Nephron (organoid): ENCODE data around the gene USP17L24.
"Not testable (repeated sequence)": the region's sequence is repeated elsewhere in the genome, so short reads cannot be mapped to it uniquely, and the experiment has no call there.

Source experiments
- H3K27ac Mint-ChIP-seq, 3 experiments: 2 replicates each; pipeline ENCODE4 v1.8.0; 2020; ENCODE audit warnings: mixed read lengths in 3 of 3, mild to moderate bottlenecking in 2 of 3, moderate library complexity in 1 of 3
- H3K27me3 Mint-ChIP-seq: 2 replicates; pipeline ENCODE4 v1.8.0; 2021; ENCODE audit warnings: low read depth, mild to moderate bottlenecking, moderate library complexity, mixed read lengths
- H3K36me3 Mint-ChIP-seq: 2 replicates; pipeline ENCODE4 v1.8.0; 2020; ENCODE audit warnings: low read depth, mixed read lengths
- H3K4me1 Mint-ChIP-seq: 2 replicates; pipeline ENCODE4 v1.8.0; 2020; ENCODE audit warnings: mixed read lengths
- H3K4me3 Mint-ChIP-seq, 3 experiments: 2 replicates each; pipeline ENCODE4 v1.8.0; 2020; ENCODE audit warnings: mild to moderate bottlenecking in 3 of 3, mixed read lengths in 3 of 3, moderate library complexity in 2 of 3
- H3K9me3 Mint-ChIP-seq: 2 replicates; pipeline ENCODE4 v1.8.0; 2020; ENCODE audit warnings: mixed read lengths

Gene USP17L24, protein sequence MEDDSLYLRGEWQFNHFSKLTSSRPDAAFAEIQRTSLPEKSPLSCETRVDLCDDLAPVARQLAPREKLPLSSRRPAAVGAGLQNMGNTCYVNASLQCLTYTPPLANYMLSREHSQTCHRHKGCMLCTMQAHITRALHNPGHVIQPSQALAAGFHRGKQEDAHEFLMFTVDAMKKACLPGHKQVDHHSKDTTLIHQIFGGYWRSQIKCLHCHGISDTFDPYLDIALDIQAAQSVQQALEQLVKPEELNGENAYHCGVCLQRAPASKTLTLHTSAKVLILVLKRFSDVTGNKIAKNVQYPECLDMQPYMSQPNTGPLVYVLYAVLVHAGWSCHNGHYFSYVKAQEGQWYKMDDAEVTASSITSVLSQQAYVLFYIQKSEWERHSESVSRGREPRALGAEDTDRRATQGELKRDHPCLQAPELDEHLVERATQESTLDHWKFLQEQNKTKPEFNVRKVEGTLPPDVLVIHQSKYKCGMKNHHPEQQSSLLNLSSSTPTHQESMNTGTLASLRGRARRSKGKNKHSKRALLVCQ

DNA sequence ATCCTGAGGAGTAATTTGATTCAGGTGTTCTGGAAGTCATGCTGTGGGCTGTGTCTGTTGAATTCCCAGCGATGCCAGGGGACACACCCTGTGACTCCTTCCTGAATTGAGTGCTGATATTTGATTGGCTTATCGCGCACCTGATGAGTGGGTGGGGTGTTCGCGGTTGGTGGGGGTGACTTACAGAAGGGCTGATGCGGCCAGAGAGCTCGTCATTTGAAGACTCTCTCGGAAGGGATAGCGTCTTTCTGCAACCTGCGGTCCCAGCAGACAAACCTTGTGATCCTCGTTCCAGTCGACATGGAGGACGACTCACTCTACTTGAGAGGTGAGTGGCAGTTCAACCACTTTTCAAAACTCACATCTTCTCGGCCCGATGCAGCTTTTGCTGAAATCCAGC, at the start of gene USP17L24:
USP17L24 (plus strand) TSS at position 301 of the 400 bp plus-strand sequence; CDS start at position 301, 0 bp downstream.
- H3K4me3 Mint-ChIP-seq, H3K4me1 Mint-ChIP-seq, H3K36me3 Mint-ChIP-seq: not testable (repeated sequence)

DNA sequence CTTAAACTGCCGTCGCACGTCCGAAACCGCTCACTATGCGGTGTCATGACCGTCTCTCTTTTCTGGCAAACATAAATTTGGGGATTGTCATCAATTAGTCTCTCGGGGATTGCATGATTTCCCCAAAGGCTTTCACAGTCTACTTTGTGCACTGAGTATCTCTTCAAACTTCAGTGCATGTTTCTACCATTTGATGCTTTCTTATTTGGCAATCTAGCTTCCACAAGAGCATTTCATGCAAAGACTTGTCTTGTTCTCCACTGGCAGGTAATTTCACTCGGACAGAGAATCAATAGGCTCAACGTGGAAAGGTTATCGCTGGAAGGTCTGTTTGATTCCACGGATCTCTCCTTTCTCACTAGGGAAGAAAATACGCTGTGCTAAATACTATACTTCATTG, 774 bp upstream of the USP17L24 start:
- H3K27ac Mint-ChIP-seq, H3K9me3 Mint-ChIP-seq, H3K36me3 Mint-ChIP-seq, H3K27me3 Mint-ChIP-seq, H3K4me3 Mint-ChIP-seq, H3K4me1 Mint-ChIP-seq: not testable (repeated sequence)

More for the DNA sequence above, at the start of gene USP17L24:
- not testable (repeated sequence) for H3K9me3 Mint-ChIP-seq, H3K27ac Mint-ChIP-seq, H3K27me3 Mint-ChIP-seq

GRCh38 chr4:9329611-9330010, 4.6 kb downstream of the USP17L24 start, which contains the start of gene USP17L25:
Gene USP17L25, plus strand, starts transcription at chr4:9329911. Its CDS starts 0 bp downstream, at chr4:9329911.
- H3K9me3 Mint-ChIP-seq, H3K27ac Mint-ChIP-seq, H3K36me3 Mint-ChIP-seq, H3K4me3 Mint-ChIP-seq, H3K27me3 Mint-ChIP-seq, H3K4me1 Mint-ChIP-seq: not testable (repeated sequence)

DNA sequence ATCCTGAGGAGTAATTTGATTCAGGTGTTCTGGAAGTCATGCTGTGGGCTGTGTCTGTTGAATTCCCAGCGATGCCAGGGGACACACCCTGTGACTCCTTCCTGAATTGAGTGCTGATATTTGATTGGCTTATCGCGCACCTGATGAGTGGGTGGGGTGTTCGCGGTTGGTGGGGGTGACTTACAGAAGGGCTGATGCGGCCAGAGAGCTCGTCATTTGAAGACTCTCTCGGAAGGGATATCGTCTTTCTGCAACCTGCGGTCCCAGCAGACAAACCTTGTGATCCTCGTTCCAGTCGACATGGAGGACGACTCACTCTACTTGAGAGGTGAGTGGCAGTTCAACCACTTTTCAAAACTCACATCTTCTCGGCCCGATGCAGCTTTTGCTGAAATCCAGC, 9.4 kb downstream of the USP17L24 start, which contains the start of gene USP17L26:
USP17L26 (plus strand) TSS at position 301 of the 400 bp plus-strand sequence; CDS start at position 301, 0 bp downstream.
- H3K36me3 Mint-ChIP-seq, H3K27me3 Mint-ChIP-seq, H3K27ac Mint-ChIP-seq, H3K9me3 Mint-ChIP-seq, H3K4me3 Mint-ChIP-seq, H3K4me1 Mint-ChIP-seq: not testable (repeated sequence)

GRCh38 chr4:9339103-9339502, 14.1 kb downstream of the USP17L24 start, which contains the start of gene USP17L5:
Gene USP17L5, plus strand, starts transcription at chr4:9339403. Its CDS starts 0 bp downstream, at chr4:9339403.
- H3K27me3 Mint-ChIP-seq, H3K4me3 Mint-ChIP-seq, H3K36me3 Mint-ChIP-seq, H3K27ac Mint-ChIP-seq, H3K4me1 Mint-ChIP-seq, H3K9me3 Mint-ChIP-seq: not testable (repeated sequence)

DNA sequence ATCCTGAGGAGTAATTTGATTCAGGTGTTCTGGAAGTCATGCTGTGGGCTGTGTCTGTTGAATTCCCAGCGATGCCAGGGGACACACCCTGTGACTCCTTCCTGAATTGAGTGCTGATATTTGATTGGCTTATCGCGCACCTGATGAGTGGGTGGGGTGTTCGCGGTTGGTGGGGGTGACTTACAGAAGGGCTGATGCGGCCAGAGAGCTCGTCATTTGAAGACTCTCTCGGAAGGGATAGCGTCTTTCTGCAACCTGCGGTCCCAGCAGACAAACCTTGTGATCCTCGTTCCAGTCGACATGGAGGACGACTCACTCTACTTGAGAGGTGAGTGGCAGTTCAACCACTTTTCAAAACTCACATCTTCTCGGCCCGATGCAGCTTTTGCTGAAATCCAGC, 18.9 kb downstream of the USP17L24 start, which contains the start of gene USP17L27:
USP17L27 (plus strand) TSS at position 301 of the 400 bp plus-strand sequence; CDS start at position 301, 0 bp downstream.
- H3K27me3 Mint-ChIP-seq: not testable (repeated sequence)

GRCh38 chr4:9348593-9348992, 23.6 kb downstream of the USP17L24 start, which contains the start of gene USP17L28:
Gene USP17L28, plus strand, starts transcription at chr4:9348893. Its CDS starts 0 bp downstream, at chr4:9348893.
- not testable (repeated sequence) for H3K4me1 Mint-ChIP-seq, H3K9me3 Mint-ChIP-seq, H3K36me3 Mint-ChIP-seq, H3K27me3 Mint-ChIP-seq, H3K4me3 Mint-ChIP-seq, H3K27ac Mint-ChIP-seq

More for the DNA sequence above, 18.9 kb downstream of the USP17L24 start, which contains the start of gene USP17L27:
- not testable (repeated sequence) for H3K36me3 Mint-ChIP-seq, H3K9me3 Mint-ChIP-seq, H3K27ac Mint-ChIP-seq, H3K4me1 Mint-ChIP-seq, H3K4me3 Mint-ChIP-seq

DNA sequence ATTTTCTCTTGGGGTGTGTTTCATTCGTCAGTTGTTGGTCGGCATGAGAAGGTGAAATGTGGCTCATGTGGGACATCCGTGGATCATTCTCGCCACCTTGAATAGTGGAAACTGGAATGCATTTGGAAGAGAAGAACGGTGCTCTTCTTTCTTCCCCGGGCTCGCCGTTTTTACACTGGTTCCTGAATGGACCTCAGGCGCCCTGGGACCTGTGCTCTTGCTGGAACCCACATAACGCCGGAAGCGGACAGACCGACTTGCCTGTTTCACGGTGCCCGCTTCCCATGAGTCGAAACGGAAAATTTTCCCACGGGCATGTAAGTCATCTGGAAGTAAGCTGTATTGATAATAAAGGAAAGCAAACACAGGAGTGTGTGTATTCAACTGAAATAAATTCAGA, 25.9 kb downstream of the USP17L24 start:
- H3K4me1 Mint-ChIP-seq, H3K27me3 Mint-ChIP-seq, H3K27ac Mint-ChIP-seq, H3K9me3 Mint-ChIP-seq, H3K4me3 Mint-ChIP-seq, H3K36me3 Mint-ChIP-seq: not testable (repeated sequence)

DNA sequence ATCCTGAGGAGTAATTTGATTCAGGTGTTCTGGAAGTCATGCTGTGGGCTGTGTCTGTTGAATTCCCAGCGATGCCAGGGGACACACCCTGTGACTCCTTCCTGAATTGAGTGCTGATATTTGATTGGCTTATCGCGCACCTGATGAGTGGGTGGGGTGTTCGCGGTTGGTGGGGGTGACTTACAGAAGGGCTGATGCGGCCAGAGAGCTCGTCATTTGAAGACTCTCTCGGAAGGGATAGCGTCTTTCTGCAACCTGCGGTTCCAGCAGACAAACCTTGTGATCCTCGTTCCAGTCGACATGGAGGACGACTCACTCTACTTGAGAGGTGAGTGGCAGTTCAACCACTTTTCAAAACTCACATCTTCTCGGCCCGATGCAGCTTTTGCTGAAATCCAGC, 28.4 kb downstream of the USP17L24 start, which contains the start of gene USP17L29:
USP17L29 (plus strand) TSS at position 301 of the 400 bp plus-strand sequence; CDS start at position 301, 0 bp downstream.
- H3K36me3 Mint-ChIP-seq, H3K27me3 Mint-ChIP-seq, H3K4me3 Mint-ChIP-seq, H3K27ac Mint-ChIP-seq, H3K4me1 Mint-ChIP-seq, H3K9me3 Mint-ChIP-seq: not testable (repeated sequence)

DNA sequence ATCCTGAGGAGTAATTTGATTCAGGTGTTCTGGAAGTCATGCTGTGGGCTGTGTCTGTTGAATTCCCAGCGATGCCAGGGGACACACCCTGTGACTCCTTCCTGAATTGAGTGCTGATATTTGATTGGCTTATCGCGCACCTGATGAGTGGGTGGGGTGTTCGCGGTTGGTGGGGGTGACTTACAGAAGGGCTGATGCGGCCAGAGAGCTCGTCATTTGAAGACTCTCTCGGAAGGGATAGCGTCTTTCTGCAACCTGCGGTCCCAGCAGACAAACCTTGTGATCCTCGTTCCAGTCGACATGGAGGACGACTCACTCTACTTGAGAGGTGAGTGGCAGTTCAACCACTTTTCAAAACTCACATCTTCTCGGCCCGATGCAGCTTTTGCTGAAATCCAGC, 37.9 kb downstream of the USP17L24 start, which contains the start of gene USP17L30:
USP17L30 (plus strand) TSS at position 301 of the 400 bp plus-strand sequence; CDS start at position 301, 0 bp downstream.
- not testable (repeated sequence) for H3K9me3 Mint-ChIP-seq, H3K4me3 Mint-ChIP-seq, H3K27me3 Mint-ChIP-seq, H3K27ac Mint-ChIP-seq, H3K4me1 Mint-ChIP-seq, H3K36me3 Mint-ChIP-seq
